Measurements from ENCODE around the gene HAL. TPM values are rescaled to one million over a fixed set of nuclear protein-coding genes. Genes with fewer than 3 reads are reported as not detected.

Gene HAL
- total and polyA plus RNA-seq, 2 of the 4 experiments (the other 2 are of a cell fraction): under 0.01 to 0.02 TPM

- no peak overlapping the region for H3K27ac ChIP-seq (ENCODE audit: insufficient read depth, low read length)
- H3K4me1 ChIP-seq (ENCODE audit: control insufficient read depth, insufficient read depth, low read length): no peaks in the 10 kb centered on the region
- intact Hi-C loops (cut with micrococcal nuclease): no loop called here
- H3K18ac ChIP-seq (ENCODE audit: low read depth, low read length): no peak overlapping the region
- H2BK20ac ChIP-seq (ENCODE audit: low read depth, low read length): no peak overlapping the region
- BruUV-seq (replicated peaks): no TSS peak
- H3K23ac ChIP-seq (ENCODE audit: low read depth, low read length): no peak overlapping the region
- no peak overlapping the region for H2BK15ac ChIP-seq (ENCODE audit: low read depth, low read length)
- TF ChIP-seq CHD1 (IDR thresholded peaks at IDR 0.05; ENCODE audit: low read depth, low read length) (no peak), MXI1 (IDR thresholded peaks at IDR 0.05; ENCODE audit: borderline replicate concordance, low read depth, low read length) (no peak), POLR2A (IDR thresholded peaks at IDR 0.05; ENCODE audit: low read depth, low read length) (no peak), MAFK (IDR thresholded peaks at IDR 0.05; ENCODE audit: low read depth, low read length) (no peak), MAZ (IDR thresholded peaks at IDR 0.05; ENCODE audit: borderline replicate concordance, low read depth, low read length) (no peak), USF2 (IDR thresholded peaks at IDR 0.05; ENCODE audit: low read depth, low read length) (no peak), RCOR1 (IDR thresholded peaks at IDR 0.05; ENCODE audit: insufficient replicate concordance, low read length) (no peak), RAD21 (IDR thresholded peaks at IDR 0.05; ENCODE audit: low read length) (no peak), RFX5 (IDR thresholded peaks at IDR 0.05; ENCODE audit: low read depth, low read length) (no peak), CEBPB (IDR thresholded peaks at IDR 0.05; ENCODE audit: low read depth, low read length) (no peak), NFE2L2 (IDR thresholded peaks at IDR 0.05; ENCODE audit: low read depth, low read length) (no peak), FOS (IDR thresholded peaks at IDR 0.05; ENCODE audit: low read depth, low read length) (no peak), ELK1 (IDR thresholded peaks at IDR 0.05; ENCODE audit: borderline replicate concordance, low read depth, low read length) (no peak), CTCF (conservative IDR thresholded peaks at IDR 0.05; ENCODE audit: low read depth, low read length) (no peak), BHLHE40 (IDR thresholded peaks at IDR 0.05; ENCODE audit: low read depth, low read length) (no peak), SMC3 (IDR thresholded peaks at IDR 0.05; ENCODE audit: low read depth, low read length) (no peak)
- no peak overlapping the region for H3K14ac ChIP-seq (replicated peaks; ENCODE audit: low read depth, low read length)
- WGBS, 2 experiments (ENCODE audit: extremely low coverage in 2 of 2, insufficient read length in 1 of 2): no CpG with 5 or more reads among the region's 5 CpGs
- H3K36me3 ChIP-seq (ENCODE audit: control insufficient read depth, insufficient read depth, low read length): no peaks in the 10 kb centered on the region
- DNase-seq: no peak
- H3K27me3 ChIP-seq (ENCODE audit: control insufficient read depth, insufficient read depth, low read length): peaks cover 12% of the 10 kb centered on the region
- no peak overlapping the region for H4K8ac ChIP-seq (ENCODE audit: low read depth in 2 of 2, low read length in 2 of 2)
- H3K4ac ChIP-seq (ENCODE audit: low read depth, low read length): no peak overlapping the region
- no peaks in the 10 kb centered on the region for H4K20me1 ChIP-seq (ENCODE audit: insufficient read depth, low read length)
- H2AK9ac ChIP-seq (replicated peaks; ENCODE audit: low read depth, low read length, poor library complexity): no peak overlapping the region
- no peak overlapping the region for H3K4me2 ChIP-seq (ENCODE audit: low read depth, low read length)
- in situ Hi-C loops (cut with MboI; ENCODE audit: low sequenced_read_pairs): no loop called here
- H4K5ac ChIP-seq (ENCODE audit: low read depth, low read length): no peak overlapping the region
- no peak overlapping the region for H3K4me3 ChIP-seq (ENCODE audit: insufficient read depth, low read depth, low read length)
- dilution Hi-C loops (cut with HindIII; ENCODE audit: low sequenced_read_pairs, unreplicated experiment): no loop called here
- CTCF ChIA-PET: no interaction called here
- no peak overlapping the region for H2AK5ac ChIP-seq (ENCODE audit: low read depth, low read length)
- H3K56ac ChIP-seq (ENCODE audit: extremely low read depth, insufficient read depth, low read length): no peak overlapping the region
- no peak for ATAC-seq (ENCODE audit: low read depth)
- no peak overlapping the region for H3K9ac ChIP-seq (ENCODE audit: low read depth, low read length)
- no peak overlapping the region for H2BK5ac ChIP-seq (ENCODE audit: low read depth, low read length, poor library complexity, severe bottlenecking)
- no peak overlapping the region for H2AFZ ChIP-seq (replicated peaks; ENCODE audit: low read length, poor library complexity)
- no peaks in the 10 kb centered on the region for H3K9me3 ChIP-seq (ENCODE audit: control insufficient read depth, insufficient read depth, low read length)
- POLR2A ChIA-PET (ENCODE audit: unreplicated experiment): no interaction called here
- H4K91ac ChIP-seq (ENCODE audit: insufficient read depth, low read depth, low read length): no peak overlapping the region
- no peak overlapping the region for H2BK120ac ChIP-seq (ENCODE audit: low read depth, low read length)
- H3K79me1 ChIP-seq (ENCODE audit: low read depth in 1 of 2, low read length in 2 of 2): no peaks in the 10 kb centered on the region
- no peaks in the 10 kb centered on the region for H3K9me1 ChIP-seq (ENCODE audit: insufficient read depth, low read length)
Observed at GRCh38 chr12:95960241-95960640, 35.9 kb downstream of the HAL start.
